ENCODE measurements around the gene RHOXF1.
"Not testable (repeated sequence)": the region's sequence is repeated elsewhere in the genome, so short reads cannot be mapped to it uniquely, and the experiment has no call there.

The RHOXF1 gene, protein sequence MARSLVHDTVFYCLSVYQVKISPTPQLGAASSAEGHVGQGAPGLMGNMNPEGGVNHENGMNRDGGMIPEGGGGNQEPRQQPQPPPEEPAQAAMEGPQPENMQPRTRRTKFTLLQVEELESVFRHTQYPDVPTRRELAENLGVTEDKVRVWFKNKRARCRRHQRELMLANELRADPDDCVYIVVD
- 0 to 3.5 reads per million in 2 donors for total RNA-seq

DNA sequence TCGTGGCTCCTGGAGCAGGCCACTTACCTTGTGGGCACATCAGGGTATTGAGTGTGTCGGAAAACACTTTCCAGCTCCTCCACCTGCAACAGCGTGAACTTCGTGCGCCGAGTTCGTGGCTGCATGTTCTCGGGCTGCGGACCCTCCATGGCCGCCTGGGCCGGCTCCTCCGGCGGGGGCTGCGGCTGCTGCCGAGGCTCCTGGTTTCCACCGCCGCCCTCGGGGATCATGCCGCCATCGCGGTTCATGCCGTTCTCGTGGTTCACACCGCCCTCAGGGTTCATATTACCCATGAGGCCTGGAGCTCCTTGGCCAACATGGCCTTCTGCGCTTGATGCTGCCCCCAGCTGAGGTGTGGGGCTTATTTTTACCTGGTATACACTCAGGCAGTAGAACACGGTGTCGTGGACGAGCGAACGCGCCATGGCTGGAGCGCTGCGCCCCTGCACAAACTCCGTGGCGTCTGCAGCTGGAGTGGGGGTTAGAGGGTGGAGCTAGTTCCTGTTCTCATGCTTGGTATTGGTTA lies at the start of gene RHOXF1:
TSS of gene RHOXF1 (minus strand) at position 476 of the 526 bp plus-strand sequence. CDS start at position 425, 51 bp downstream.
- DNase-seq, result no peak

DNA sequence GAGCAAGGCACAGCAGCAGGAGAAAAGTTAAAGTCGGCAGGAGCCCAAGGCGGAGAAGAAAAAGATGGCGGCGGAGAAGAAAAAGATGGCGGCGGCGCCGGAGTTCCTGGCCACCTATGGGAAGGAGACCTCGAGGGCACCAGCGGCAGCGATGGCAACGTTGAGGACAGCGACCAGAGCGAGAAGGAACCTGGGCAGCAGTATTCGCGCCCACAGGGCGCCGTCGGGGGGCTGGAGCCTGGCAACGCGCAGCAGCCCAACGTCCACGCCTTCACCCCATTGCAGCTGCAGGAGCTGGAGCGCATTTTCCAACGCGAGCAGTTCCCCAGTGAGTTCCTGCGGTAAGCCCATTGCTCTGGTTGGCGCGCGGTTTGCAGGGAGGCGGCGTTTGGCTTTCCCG lies 43.4 kb upstream of the RHOXF1 start:
- DNase-seq, result not testable (repeated sequence)

DNA sequence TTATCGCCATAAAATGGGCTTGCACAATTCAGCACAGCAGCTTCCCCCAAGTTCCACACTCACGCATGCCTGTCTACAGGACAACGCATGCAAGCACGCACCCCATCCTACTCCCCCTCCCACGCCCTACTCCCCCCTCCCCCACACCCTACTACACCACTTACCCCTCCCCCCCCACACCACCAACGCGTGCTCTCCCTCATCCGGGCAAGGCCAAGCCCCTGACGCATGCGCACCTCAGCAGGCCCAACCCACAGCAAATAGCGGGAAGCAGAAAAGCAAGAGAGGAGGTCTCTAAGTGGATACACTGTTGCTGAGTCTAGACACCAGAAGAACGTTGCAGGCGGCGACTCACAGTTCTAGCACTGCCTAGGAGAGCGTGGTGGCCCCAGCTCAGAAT lies 42.6 kb upstream of the RHOXF1 start, which contains the start of gene RHOXF2:
TSS of gene RHOXF2 (plus strand) at position 301 of the 400 bp plus-strand sequence. CDS start 138 bp downstream, outside the sequence.
- DNase-seq, result not testable (repeated sequence)

DNA sequence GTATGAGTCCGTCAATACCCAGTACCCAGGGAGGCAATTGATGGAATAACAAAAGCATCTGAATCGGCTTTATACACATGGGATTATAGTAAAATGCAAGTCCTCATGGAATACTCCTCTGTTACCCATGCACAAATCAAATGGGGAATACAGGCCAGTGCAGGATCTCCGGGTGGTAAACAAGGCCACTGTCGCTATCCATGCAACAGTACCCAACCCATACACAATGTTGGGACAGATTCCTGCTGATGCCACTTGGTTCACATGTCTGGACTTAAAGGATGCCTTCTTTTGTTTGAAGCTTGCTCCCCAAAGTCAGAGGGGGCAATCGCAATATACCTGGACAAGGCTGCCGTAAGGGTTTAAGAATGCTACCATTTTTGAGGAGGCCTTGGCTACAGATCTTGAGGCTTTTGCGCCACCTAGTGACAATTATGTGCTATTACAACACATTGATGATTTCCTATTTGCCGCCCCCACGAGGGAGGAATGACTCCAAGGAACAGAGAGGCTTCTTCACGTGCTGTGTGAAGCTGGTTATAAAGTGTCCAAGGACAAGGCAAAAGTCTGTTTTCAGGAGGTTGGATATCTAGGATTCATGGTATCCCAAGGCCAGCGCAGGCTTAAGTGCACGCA lies 34.5 kb upstream of the RHOXF1 start:
- not testable (repeated sequence) for DNase-seq

DNA sequence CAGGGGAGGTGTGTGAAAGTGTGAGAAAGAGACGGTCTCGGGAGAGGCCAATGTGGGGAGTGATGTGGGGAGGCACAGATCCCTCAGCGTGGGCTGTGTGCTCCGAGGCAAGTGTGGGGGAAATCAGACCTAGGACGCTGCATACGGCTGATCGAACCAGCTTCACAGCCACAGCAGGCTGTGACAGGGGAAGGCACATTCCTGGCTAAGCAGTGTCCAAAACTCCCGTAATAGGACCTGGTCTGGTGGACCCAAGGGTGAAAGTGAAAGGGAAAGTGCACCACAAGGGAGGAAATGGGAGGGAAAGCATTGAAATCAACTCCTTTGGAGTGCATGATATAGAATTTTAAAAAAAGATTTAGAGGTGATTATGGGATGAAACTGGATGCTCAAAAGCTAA lies 31.8 kb upstream of the RHOXF1 start:
- DNase-seq, result no peak

DNA sequence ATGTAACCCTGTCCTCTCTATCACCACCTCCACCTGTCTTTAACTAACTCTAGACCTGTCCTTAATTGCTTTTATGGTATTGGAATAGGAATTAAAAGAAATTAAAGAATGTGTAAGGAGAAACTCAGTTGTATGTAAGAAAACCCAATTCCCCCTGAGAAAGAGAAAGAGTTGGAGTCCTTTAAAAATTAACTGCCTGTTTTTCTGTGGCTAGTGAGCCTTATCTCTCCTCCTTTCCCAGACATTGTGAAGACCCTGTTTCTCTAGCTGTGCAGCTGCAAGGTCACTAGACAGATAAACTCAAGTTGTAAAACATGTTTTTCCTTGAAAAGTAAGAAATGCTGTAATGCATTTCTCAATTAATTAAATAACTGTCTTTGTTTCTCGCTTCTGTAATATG lies 30.6 kb upstream of the RHOXF1 start:
- DNase-seq, result not testable (repeated sequence)

DNA sequence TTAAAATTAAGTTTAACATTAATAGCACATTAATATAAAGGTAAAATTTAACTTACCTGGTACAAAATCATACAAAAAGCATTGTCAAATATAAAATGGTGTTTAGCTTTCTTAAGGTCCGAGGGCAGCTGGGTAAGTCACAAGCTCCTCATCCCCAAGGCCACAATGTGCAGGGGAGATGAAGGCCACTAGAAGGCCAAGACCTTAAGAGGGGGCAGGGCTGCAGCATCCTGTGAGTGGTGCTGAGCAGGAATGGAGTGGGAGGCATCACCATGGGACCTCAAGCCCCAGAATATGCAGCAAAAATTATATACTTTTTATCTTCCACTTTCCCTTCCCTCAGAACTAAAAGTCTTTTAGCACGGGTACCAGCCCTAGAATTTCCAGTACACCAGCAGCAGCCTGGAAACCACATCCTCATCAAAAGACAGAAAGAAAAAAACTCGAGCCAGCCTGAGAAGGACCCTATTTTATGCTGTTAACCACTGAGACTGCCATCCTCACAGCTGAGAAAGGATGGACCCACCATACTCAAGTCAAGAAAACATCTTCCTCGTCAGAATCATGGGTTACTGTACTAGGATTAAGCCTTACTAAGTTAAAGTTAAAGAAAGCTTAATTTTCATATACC lies 29.7 kb upstream of the RHOXF1 start:
- DNase-seq, result peak in 2 of 5 experiments; percentile 8 to 11

DNA sequence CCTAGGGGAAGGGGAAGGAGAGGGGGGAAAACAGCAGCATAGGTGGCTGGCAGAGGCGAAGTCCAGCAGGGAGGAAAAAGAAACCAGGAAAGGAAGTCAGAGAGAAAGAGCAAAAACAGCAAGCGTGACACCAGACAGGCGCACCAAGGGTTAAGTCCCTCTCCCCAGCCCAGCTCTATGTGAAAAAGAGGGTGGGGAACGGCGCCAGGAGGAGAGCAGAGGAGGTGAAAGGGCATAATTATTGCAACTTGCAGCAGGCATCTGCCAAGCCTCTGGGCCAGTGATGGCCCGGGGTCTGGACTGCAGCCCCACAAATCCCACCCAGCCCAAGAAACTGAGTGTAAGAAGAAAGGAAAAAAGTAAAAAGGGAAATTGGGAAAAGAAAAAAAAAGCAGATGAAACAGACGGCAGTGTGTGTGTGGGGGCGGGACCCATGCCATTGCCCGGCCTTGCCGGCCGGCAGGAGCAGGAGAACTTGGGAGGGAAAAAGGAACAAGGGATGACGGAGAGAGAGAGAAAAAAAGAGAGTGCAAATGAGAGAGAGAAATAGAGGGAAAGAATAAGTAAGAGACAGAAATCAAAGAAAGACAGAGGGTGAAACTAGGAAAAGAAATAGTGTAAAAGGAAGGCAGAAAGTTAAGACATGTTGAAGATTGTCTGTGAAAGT lies 28.6 kb upstream of the RHOXF1 start:
- DNase-seq, result no peak

DNA sequence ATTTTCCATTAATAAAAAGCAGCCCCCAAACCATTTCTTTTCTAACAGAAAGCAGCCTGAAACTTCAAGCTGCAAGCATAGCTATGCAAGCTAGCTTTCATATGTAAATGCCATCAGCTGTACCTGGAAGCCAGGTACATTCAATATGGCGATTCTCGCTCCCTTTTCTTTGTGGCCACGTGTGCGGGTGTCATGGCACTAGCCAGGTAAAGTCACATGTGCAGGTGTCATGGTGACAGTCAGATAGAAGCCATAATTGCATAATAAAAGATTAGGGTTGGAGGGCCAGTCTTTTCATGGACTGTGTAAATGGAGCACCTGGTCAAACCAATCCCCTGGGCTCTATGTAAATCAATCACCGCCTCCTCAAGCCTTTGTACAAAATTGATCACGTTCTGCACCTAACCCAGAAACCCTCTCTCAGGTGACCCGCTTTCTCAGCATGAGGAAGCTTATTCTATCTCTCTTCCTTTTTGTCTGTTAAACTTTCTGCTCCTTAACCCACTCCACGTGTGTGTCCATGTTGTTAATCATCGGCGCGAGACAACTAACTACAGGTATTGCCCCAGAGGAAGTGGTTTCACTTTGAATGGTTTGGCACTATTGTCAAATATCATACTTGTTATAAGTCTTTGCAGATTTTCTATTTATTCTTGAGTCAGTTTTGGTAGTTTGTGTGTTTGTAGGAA lies 24.7 kb upstream of the RHOXF1 start:
- no peak for DNase-seq

DNA sequence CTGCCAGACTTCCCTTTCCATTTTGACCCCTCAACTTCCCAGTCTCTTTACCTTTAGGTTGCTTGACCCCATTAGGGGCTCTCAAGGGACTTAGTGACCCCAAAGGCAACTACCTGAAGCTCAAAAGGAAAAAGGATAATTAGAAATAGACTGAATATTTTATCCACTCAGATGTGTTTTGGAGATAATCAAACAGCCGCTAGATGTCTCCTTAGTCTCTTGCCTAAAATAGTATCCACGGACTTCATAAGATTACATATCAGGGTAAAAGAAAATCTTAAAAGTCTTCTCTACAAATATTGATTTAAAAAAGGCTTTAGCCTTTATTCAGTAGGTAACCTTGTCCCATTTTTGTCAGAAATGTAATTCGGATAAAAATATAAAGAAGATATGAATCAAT lies 21.7 kb upstream of the RHOXF1 start:
- DNase-seq, result no peak

DNA sequence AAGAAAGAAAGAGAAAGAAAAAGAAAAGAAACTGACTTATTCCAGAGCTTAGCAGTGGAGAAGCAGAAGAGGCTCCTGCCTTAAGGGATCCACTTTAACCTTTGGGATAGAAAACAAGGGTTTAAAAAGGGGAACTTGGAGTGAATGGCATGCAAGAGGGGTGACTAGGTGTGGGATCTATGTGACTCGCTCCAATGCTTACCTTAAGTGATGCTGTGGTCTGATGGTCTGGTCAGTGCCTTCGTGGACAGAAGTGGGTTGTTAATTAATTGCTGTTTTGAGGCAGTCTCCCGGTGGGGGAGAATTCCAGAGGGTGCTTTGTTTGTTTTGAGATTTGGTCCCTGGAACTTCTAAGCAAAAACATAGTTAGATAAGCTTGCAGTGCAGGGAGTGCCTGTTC lies 21.1 kb upstream of the RHOXF1 start:
- no peak for DNase-seq

DNA sequence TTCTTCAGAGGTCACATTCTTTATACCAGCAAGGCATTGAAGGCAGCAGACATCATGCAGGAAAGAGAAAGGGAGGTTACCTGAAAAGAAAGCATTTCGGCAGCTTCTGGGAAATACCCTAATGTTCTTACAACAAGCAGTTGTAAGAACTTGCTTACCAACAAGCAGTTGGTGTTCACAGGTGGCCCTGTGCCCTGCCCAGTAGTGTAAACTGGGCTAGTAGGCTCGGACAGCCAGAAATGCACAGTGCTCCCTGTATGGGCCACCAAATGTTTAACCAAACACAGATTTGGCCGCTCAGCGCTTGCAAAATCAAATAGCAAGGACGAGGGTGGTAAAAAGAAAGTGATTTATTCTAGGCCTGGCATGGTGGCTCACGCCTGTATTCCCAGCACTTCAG lies 20.4 kb upstream of the RHOXF1 start:
- DNase-seq, result peak in 1 of 5 experiments; percentile 5

DNA sequence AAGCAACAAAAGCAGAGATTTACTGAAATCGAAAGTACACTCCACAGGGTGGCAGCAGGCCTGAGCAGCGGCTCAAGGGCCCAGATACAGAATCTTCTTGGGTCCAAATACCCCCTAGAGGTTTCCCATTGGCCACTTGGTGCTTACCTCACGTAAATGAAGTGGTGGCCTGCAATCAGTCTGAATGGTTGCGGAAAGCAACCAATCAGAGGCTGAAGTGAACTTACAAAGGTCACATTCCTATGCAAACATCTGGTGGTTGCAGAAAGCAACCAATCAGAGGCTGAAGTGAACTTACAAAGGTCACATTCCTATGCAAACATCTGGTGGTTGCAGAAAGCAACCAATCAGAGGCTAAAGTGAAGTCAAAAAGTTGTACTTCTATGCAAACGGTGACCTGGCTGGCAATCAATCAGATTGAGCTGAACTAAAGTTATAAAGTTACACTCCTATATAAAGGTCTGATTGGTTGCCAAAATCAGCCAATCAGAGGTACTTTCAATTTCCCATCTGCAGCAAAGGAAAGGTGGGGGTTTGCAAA lies 12.7 kb upstream of the RHOXF1 start:
- not testable (repeated sequence) for DNase-seq

DNA sequence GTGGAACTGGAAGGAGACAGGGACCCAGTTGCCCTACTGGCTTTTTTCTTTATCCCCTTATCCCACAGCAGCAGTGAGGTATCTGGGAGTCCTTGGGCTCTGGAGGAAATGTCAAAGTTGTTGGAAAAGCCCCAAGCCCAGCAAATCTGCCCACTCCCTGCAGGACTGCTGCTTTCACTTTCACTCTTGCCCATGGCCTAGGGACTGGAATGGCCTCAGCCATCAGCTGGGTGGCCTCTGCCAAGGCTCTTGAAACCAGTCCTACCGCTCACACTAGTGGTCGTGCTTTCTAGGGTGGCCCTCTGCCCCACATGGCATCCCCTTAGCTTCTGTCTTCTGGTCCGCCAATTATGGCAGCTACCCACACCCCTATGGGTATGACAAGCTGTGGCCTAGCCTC lies 9.7 kb upstream of the RHOXF1 start:
- no peak for DNase-seq

DNA sequence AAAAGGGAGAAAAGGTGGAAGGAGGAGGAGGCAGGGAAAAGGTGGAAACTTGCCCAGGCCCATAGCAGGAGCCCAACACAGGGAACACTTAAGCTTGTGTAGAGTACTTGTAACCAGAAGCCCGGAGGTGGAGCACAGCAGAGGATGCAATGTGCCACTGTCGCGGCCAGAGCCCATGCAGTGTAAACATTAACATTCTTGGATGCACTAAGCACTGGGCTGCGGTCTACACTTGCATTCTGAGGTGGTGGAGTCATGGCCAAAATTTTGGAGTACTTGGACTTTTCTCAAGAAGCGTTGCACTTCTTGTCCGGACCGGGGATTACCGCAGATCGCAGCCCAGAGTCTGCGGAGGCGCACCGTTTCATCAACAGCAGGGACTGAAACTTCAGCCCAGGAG lies 4.5 kb upstream of the RHOXF1 start:
- no peak for DNase-seq

DNA sequence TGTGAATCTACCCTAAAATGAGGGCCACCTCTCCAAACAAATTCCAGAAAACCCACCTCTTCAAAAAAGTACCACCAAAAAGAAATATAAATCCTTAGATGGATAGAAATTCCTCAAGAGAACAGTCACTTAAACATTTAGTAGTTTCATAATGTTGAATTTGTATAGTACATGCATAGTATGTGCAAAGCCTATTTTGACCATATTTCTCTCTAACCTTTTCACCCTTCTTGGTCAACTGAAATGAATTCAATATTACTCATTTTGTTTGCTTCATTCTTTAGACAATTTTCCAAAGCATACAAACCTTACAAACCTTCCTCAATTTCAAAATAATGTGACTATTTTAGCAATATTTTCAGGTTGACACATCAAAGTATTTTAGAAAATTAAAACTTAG lies 4.1 kb downstream of the RHOXF1 start:
- no peak for DNase-seq

DNA sequence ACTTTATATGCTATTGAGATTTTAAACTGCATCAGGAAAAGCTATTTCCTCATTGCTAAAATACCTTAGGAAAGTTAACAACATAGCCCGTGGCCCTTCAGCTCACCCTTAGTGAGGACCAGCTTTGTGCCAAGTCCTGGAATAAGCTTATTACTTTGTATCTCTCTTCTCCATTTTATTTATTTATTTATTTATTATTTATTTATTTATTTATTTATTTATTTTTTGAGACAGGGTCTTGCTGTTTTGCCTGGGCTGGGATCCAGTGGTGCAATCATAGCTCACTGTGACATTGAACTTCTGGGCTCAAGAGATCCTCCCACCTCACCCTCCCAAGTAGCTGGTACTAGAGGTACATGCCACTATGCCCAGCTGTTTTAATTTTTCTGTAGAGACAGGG lies 6.3 kb downstream of the RHOXF1 start:
- no peak for DNase-seq

DNA sequence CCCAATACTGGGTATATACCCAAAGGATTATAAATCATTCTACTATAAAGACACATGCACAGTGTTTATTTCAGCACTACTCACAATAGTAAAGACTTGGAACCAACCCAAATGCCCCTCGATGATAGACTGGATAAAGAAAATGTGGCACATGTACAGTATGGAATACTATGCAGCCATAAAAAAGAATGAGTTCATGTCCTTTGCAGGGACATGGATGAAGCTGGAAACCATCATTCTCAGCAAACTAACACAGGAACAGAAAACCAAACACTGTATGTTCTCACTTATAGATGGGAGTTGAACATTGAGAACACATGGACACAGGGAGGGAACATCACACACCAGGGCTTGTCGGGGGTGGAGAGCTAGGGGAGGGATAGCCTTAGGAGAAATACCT lies 11.0 kb downstream of the RHOXF1 start:
- DNase-seq, result not testable (repeated sequence)

DNA sequence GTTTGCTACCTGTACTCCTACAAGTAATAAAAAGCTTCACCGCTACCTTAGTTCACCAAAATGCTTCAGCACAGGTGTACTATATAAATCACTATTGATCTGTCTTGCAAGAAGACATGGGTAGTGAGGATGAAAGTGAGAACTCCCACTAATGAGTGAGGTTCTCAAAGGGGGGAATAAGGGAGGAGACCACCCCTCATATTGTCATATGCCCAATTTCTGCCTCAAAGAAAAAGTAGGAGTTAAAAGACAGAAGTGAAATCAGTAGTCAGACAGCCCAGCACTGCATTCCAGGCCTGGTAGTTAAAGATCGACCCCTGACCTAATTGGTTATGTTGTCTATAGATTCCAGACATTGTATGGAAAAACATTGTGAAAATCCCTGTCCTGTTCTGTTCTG lies 14.7 kb downstream of the RHOXF1 start:
- DNase-seq, result not testable (repeated sequence)

DNA sequence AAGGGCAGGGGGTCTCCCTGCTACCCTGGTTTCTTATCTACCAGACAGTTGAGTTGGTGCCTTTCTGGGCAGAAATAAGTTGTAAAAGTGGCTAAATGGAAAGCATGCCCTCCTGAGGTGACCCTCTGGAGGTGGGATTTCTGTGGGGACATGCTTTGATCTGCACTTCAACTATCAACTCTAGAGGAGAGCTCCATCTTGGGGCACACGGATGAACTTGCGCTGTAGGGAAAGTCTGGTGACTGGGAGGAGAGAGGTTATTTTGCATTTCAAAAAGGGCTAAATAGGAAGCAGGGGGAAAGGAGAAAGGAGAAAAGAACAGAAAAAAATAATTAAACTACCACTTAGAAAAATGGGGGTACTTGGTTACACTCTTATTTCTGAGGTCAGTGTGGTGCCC lies 25.5 kb downstream of the RHOXF1 start:
- no peak for DNase-seq

DNA sequence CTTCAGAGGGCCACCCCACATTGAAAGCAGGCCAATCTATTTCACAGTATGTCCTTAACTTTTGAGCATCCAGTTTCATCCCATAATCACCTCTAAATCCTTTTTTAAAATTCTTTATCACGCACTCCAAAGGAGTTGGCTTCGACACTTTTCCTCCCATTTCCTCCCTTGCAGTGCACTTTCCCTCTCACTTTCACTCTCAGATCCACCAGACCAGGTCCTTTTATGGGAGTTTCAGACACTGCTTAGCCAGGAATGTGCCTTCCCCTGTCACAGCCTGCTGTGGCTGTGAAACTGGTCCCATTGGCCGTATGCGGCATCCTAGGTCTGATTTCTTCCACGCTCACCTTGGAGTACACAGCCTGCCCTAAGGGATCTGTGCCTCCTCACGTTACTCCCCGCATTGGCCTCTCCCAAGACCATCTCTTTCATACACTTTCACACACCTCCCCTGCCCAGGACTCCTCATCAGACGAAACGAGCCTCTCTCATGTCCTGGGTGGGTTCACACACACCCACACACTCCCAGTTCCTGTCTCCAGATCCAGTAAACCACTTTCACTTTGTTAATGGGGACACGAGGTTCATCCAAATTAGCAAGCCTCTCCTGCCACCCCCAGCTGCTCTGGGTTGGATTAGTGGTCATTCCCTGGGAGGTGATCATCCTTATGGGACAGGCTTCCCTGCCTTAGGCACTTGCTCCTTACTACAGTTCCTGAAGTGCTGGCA lies 28.3 kb downstream of the RHOXF1 start:
- no peak for DNase-seq

Data from T-helper 2 cell (primary cell).